Neutrophil (primary cell): ENCODE measurements around the gene BET1.

ENCODE experiments used
- H3K27ac ChIP-seq: fragments of 200-600 bp; sonication (generic); 2 replicates; pipeline ENCODE4 v1.5.1; 2016; ENCODE audit warnings: mild to moderate bottlenecking, moderate library complexity
- H3K27me3 ChIP-seq: fragments of 200-600 bp; sonication (generic); 2 replicates; pipeline ENCODE4 v1.6.0; 2016; ENCODE audit warnings: mild to moderate bottlenecking
- H3K36me3 ChIP-seq: fragments of 200-600 bp; sonication (generic); 2 replicates; pipeline ENCODE4 v1.5.1; 2017
- H3K4me1 ChIP-seq, 2 experiments: fragments of 200-600 bp in 1 of 2; sonication (generic) in 1 of 2; 1 replicate in 1 of 2; 2 replicates in 1 of 2; pipeline versions ENCODE4 v1.5.1 to v1.6.1; 2013 to 2016; ENCODE audit warnings: low read depth in 1 of 2, low read length in 1 of 2, mild to moderate bottlenecking in 1 of 2, moderate library complexity in 1 of 2; ENCODE audit not compliant: control insufficient read depth in 1 of 2, insufficient read depth in 1 of 2
- H3K4me3 ChIP-seq, 2 experiments: fragments of 200-600 bp in 1 of 2; sonication (generic) in 1 of 2; 1 replicate in 1 of 2; 2 replicates in 1 of 2; pipeline ENCODE4 v1.5.1; 2013 to 2016; ENCODE audit warnings: low read depth in 1 of 2, low read length in 1 of 2, mild to moderate bottlenecking in 1 of 2, moderate library complexity in 1 of 2
- H3K9me3 ChIP-seq: fragments of 200-600 bp; sonication (generic); 2 replicates; pipeline ENCODE4 v1.5.1; 2016
- CTCF ChIP-seq: fragments of 200-600 bp; sonication (generic); IDR thresholded peaks from 2 replicates; pipeline ENCODE4 v1.5.1; 2016; ENCODE audit warnings: antibody characterized with exemption

The BET1 gene

GRCh38 chr7:94041529-94041928 lies 37.4 kb upstream of the BET1 start:
- no peak overlapping the region for H3K4me3 ChIP-seq
- H3K27me3 ChIP-seq = peaks cover 57% of the 10 kb centered on the region
- H3K36me3 ChIP-seq = no peaks in the 10 kb centered on the region
- H3K27ac ChIP-seq = no peak overlapping the region
- TF ChIP-seq CTCF = no peak
- H3K4me1 ChIP-seq = no peaks in the 10 kb centered on the region
- H3K9me3 ChIP-seq = no peaks in the 10 kb centered on the region

GRCh38 chr7:94040254-94040653 lies 36.1 kb upstream of the BET1 start:
- H3K27ac ChIP-seq = no peak overlapping the region
- H3K36me3 ChIP-seq = no peaks in the 10 kb centered on the region
- H3K27me3 ChIP-seq = peaks cover 53% of the 10 kb centered on the region
- TF ChIP-seq CTCF = no peak
- no peaks in the 10 kb centered on the region for H3K9me3 ChIP-seq
- H3K4me3 ChIP-seq = no peak overlapping the region
- no peaks in the 10 kb centered on the region for H3K4me1 ChIP-seq

GRCh38 chr7:94039368-94040035 lies 35.3 kb upstream of the BET1 start:
- Histone ChIP-seq H3K9me3 (no peaks in the 10 kb centered on the region), H3K4me1 (no peaks in the 10 kb centered on the region), H3K4me3 (no peak overlapping the region), H3K36me3 (no peaks in the 10 kb centered on the region), H3K27me3 (peaks cover 51% of the 10 kb centered on the region), H3K27ac (no peak overlapping the region)
- TF ChIP-seq CTCF = no peak

GRCh38 chr7:94031865-94032264 lies 27.7 kb upstream of the BET1 start:
- no peaks in the 10 kb centered on the region for H3K4me1 ChIP-seq
- H3K27me3 ChIP-seq = peaks cover 2% of the 10 kb centered on the region
- H3K9me3 ChIP-seq = no peaks in the 10 kb centered on the region
- H3K27ac ChIP-seq = no peak overlapping the region
- no peak overlapping the region for H3K4me3 ChIP-seq
- H3K36me3 ChIP-seq = no peaks in the 10 kb centered on the region
- TF ChIP-seq CTCF = no peak

GRCh38 chr7:94030634-94031033 lies 26.5 kb upstream of the BET1 start:
- no peaks in the 10 kb centered on the region for H3K27me3 ChIP-seq
- no peaks in the 10 kb centered on the region for H3K4me1 ChIP-seq
- no peak overlapping the region for H3K27ac ChIP-seq
- no peaks in the 10 kb centered on the region for H3K36me3 ChIP-seq
- TF ChIP-seq CTCF = no peak
- no peak overlapping the region for H3K4me3 ChIP-seq
- no peaks in the 10 kb centered on the region for H3K9me3 ChIP-seq

- Histone ChIP-seq H3K36me3 (no peaks in the 10 kb centered on the region), H3K27ac (no peak overlapping the region), H3K9me3 (no peaks in the 10 kb centered on the region), H3K4me3 (no peak overlapping the region), H3K4me1 (no peaks in the 10 kb centered on the region), H3K27me3 (no peaks in the 10 kb centered on the region)
- no peak for TF ChIP-seq CTCF
These were observed 25.8 kb upstream of the BET1 start for GRCh38 chr7:94029976-94030375.
